CD14-positive monocyte (primary cell): Measurements from ENCODE around the gene RALGAPB. TPM values are rescaled to one million over a fixed set of nuclear protein-coding genes. Genes with fewer than 3 reads are reported as not detected.
A peak's percentile ranks its signal among the peaks of the same experiment; 100 is the strongest.

Source experiments
- DNase-seq, 3 donors: peaks; one replicate each; pipeline ENCODE4 v3.0.0-alpha.2; 2011 to 2022
- H2AFZ ChIP-seq: 2 replicates; pipeline ENCODE4 v1.6.0; 2012; ENCODE audit warnings: mild to moderate bottlenecking, low read depth, low read length, inconsistent platforms; ENCODE audit not compliant: insufficient read depth, poor library complexity, severe bottlenecking
- H3K27ac ChIP-seq, 2 donors: 1 replicate in 1 of 2; 2 replicates in 1 of 2; pipeline ENCODE4 v1.5.1; 2012 to 2013; ENCODE audit warnings: low read length in 2 of 2, control low read depth in 1 of 2, inconsistent platforms in 1 of 2, low read depth in 1 of 2, mild to moderate bottlenecking in 1 of 2
- H3K27me3 ChIP-seq, 2 donors: one replicate each; pipeline versions ENCODE4 v1.6.0 to v1.6.1; 2011 to 2013; ENCODE audit warnings: low read length in 2 of 2; ENCODE audit not compliant: control insufficient read depth in 2 of 2, insufficient read depth in 2 of 2
- H3K36me3 ChIP-seq, 2 donors: replicated peaks in 1 of 2; 1 replicate in 1 of 2; 2 replicates in 1 of 2; pipeline versions ENCODE4 v1.5.1 to v1.6.1; 2012 to 2013; ENCODE audit warnings: low read length in 2 of 2, control low read depth in 1 of 2, inconsistent platforms in 1 of 2, mild to moderate bottlenecking in 1 of 2; ENCODE audit not compliant: insufficient read depth in 2 of 2, control insufficient read depth in 1 of 2
- H3K4me1 ChIP-seq, 2 donors: 1 replicate in 1 of 2; 2 replicates in 1 of 2; pipeline versions ENCODE4 v1.5.1 to v1.6.1; 2012 to 2013; ENCODE audit warnings: low read length in 2 of 2, control low read depth in 1 of 2, inconsistent platforms in 1 of 2, mild to moderate bottlenecking in 1 of 2, moderate library complexity in 1 of 2; ENCODE audit not compliant: insufficient read depth in 2 of 2, control insufficient read depth in 1 of 2
- H3K4me2 ChIP-seq: replicated peaks from 2 replicates; pipeline ENCODE3; 2012; ENCODE audit warnings: low read length, moderate library complexity, mild to moderate bottlenecking; ENCODE audit not compliant: poor library complexity, severe bottlenecking; ENCODE audit errors: extremely low read depth
- H3K4me3 ChIP-seq, 3 experiments: fragments of 200-600 bp in 1 of 3; sonication (generic) in 1 of 3; replicated peaks in 1 of 3; 1 replicate in 2 of 3; 2 replicates in 1 of 3; pipeline ENCODE4 v1.5.1; 2011 to 2013; ENCODE audit warnings: low read length in 3 of 3, mild to moderate bottlenecking in 3 of 3, control low read depth in 2 of 3, low read depth in 2 of 3, inconsistent platforms in 1 of 3, moderate library complexity in 1 of 3
- H3K79me2 ChIP-seq: 2 replicates; pipeline ENCODE4 v1.6.0; 2012; ENCODE audit warnings: mild to moderate bottlenecking, control low read depth, inconsistent platforms, low read length, moderate library complexity; ENCODE audit not compliant: insufficient read depth
- H3K9ac ChIP-seq: 2 replicates; pipeline ENCODE4 v1.6.0; 2017; ENCODE audit warnings: low read length, mild to moderate bottlenecking; ENCODE audit not compliant: insufficient read depth, poor library complexity, severe bottlenecking
- H3K9me3 ChIP-seq, 2 donors: replicated peaks in 1 of 2; 1 replicate in 1 of 2; 2 replicates in 1 of 2; pipeline versions ENCODE4 v1.5.1 to v1.6.1; 2012 to 2013; ENCODE audit warnings: low read length in 2 of 2, control low read depth in 1 of 2; ENCODE audit not compliant: control insufficient read depth in 1 of 2, insufficient read depth in 1 of 2
- H4K20me1 ChIP-seq: 2 replicates; pipeline ENCODE4 v1.6.0; 2012; ENCODE audit warnings: mild to moderate bottlenecking, low read length, control low read depth, moderate library complexity; ENCODE audit not compliant: insufficient read depth
- H3K27ac Mint-ChIP-seq, 7 donors: one replicate each; pipeline ENCODE4 v1.8.0; 2020; ENCODE audit warnings: mild to moderate bottlenecking in 7 of 7, mixed read lengths in 7 of 7, moderate library complexity in 6 of 7, inconsistent platforms in 2 of 7
- H3K27me3 Mint-ChIP-seq, 3 donors: one replicate each; pipeline ENCODE4 v1.8.0; 2021 to 2022; ENCODE audit warnings: low read depth in 3 of 3, mild to moderate bottlenecking in 3 of 3, mixed read lengths in 3 of 3, moderate library complexity in 3 of 3, inconsistent platforms in 1 of 3
- H3K36me3 Mint-ChIP-seq, 2 donors: one replicate each; pipeline ENCODE4 v1.8.0; 2020; ENCODE audit warnings: mixed read lengths in 2 of 2, inconsistent platforms in 1 of 2, mild to moderate bottlenecking in 1 of 2
- H3K4me1 Mint-ChIP-seq: one replicate; pipeline ENCODE4 v1.8.0; 2020; ENCODE audit warnings: mild to moderate bottlenecking, mixed read lengths
- H3K4me3 Mint-ChIP-seq, 2 donors: one replicate each; pipeline ENCODE4 v1.8.0; 2020; ENCODE audit warnings: mild to moderate bottlenecking in 2 of 2, mixed read lengths in 2 of 2, moderate library complexity in 1 of 2
- H3K9me3 Mint-ChIP-seq, 7 donors: one replicate each; pipeline ENCODE4 v1.8.0; 2020 to 2022; ENCODE audit warnings: mixed read lengths in 7 of 7, mild to moderate bottlenecking in 6 of 7, moderate library complexity in 6 of 7, inconsistent platforms in 2 of 7
- WGBS: methylation state at CpG from one replicate; pipeline ENCODE4 v1.1.5; 2013; ENCODE audit warnings: missing lambda C conversion rate; ENCODE audit not compliant: insufficient coverage; 5-methylcytosine and 5-hydroxymethylcytosine counted together
- intact Hi-C, 2 donors: fragments of 100-400 bp; cut with micrococcal nuclease; formaldehyde crosslinking; loops; one replicate each; pipeline versions ENCODE4 v1.15.0 to v1.15.1; 2023
- polyA plus RNA-seq, 3 donors: library from polyadenylated mRNA; depleted of rRNA in 1 of 3; unstranded in 2 of 3; stranded (reverse) in 1 of 3; fragments of 300-500 nt in 2 of 3; fragments of >200 nt in 1 of 3; fragmentation: Illumina TruSeq in 2 of 3; gene quantifications; 1 replicate in 2 of 3; 2 replicates in 1 of 3; pipeline ENCODE4 v1.2.3, GENCODE V29; 2012 to 2021
- TF ChIP-seq, protein P1 (sequence below): fragments of 200-600 bp; IDR thresholded peaks from one replicate; pipeline ENCODE4 v1.8.0; 2022; ENCODE audit warnings: antibody characterized with exemption, mild to moderate bottlenecking

Gene RALGAPB
- polyA plus RNA-seq, 3 donors = 4.7 to 15.5 (median 6.1) TPM

DNA sequence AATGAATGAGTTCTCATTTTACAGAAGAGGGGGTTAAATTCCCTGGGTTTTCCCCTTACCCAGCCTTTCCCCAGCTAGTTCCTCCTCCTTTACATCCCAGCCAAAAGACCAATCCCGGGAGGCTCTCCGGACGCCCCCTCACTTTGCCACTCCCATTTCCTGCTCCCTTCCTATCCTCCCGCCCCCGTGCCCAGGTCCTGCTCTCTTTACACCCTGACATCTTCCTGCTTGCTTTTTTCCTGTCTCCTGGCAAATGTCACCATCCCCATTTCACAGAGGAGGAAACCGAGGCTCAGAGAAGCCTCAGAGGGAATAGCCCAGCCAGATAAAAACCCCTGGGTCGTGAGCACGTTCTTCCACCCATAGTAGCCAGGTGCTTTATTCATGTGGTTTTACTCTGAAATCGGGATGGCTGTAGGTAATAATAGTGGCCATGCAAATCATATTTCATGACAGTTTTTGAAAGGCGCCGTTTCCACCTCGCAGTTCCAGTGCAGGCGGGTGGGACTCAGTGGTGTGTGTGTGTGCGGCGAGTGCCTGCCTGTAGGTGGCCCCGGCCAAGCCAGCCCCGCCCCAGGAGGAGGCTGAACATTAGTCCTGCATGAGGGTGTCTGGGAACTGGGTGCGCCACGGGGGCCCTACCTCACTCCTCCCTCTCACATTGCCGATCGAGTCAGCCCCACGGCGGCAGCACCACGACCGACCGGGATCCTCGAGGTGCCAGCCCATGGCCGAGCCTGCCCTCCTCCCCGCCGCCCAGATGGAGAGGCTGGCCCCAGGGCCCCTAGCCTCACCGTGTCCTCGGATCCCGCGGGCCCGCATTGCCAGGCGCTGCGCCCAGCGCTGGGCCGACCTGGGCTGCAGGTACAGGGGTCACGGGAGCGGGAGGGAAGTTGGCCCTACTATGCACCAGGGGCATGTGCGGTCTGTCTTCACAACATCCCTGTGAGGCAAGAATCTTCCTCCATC is 128.9 kb downstream of the RALGAPB start, which contains the start of gene ARHGAP40:
TSS of gene ARHGAP40 (plus strand) at position 594 of the 969 bp plus-strand sequence.
- H3K4me2 ChIP-seq = no peak within 1 kb of the TSS
- peak within 1 kb of the TSS in 1 of 2 donors; percentile 49 for H3K4me3 Mint-ChIP-seq

GRCh38 chr20:38602185-38602581 is 129.5 kb downstream of the RALGAPB start:
- no peaks in the 10 kb centered on the region for H3K79me2 ChIP-seq
- H2AFZ ChIP-seq = no peak overlapping the region
- no peak for DNase-seq
- WGBS = 14% methylated on average over 2 of the region's 5 CpGs
- no peak overlapping the region for H3K27ac ChIP-seq
- intact Hi-C loops = no loop called here
- H3K4me2 ChIP-seq = no peak overlapping the region
- TF ChIP-seq, protein P1, sequence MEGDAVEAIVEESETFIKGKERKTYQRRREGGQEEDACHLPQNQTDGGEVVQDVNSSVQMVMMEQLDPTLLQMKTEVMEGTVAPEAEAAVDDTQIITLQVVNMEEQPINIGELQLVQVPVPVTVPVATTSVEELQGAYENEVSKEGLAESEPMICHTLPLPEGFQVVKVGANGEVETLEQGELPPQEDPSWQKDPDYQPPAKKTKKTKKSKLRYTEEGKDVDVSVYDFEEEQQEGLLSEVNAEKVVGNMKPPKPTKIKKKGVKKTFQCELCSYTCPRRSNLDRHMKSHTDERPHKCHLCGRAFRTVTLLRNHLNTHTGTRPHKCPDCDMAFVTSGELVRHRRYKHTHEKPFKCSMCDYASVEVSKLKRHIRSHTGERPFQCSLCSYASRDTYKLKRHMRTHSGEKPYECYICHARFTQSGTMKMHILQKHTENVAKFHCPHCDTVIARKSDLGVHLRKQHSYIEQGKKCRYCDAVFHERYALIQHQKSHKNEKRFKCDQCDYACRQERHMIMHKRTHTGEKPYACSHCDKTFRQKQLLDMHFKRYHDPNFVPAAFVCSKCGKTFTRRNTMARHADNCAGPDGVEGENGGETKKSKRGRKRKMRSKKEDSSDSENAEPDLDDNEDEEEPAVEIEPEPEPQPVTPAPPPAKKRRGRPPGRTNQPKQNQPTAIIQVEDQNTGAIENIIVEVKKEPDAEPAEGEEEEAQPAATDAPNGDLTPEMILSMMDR = no peak
- no peaks in the 10 kb centered on the region for H4K20me1 ChIP-seq
- Mint-ChIP-seq H3K4me1 (no peaks in the 10 kb centered on the region), H3K4me3 (peak overlapping the region in 1 of 2 donors; percentile 36), H3K27me3 (peaks cover 56 to 72% (median 57%) of the 10 kb centered on the region in 3 donors), H3K36me3 (no peaks in the 10 kb centered on the region), H3K9me3 (peaks cover 0 to 7% (median 0%) of the 10 kb centered on the region in 7 donors), H3K27ac (no peak overlapping the region)
- peaks cover 41 to 55% of the 10 kb centered on the region in 2 donors for H3K27me3 ChIP-seq
- no peaks in the 10 kb centered on the region for H3K4me1 ChIP-seq
- peaks cover 0 to 16% of the 10 kb centered on the region in 2 donors for H3K9me3 ChIP-seq
- H3K4me3 ChIP-seq = no peak overlapping the region
- no peaks in the 10 kb centered on the region for H3K36me3 ChIP-seq
- H3K9ac ChIP-seq = no peak overlapping the region

More for the DNA sequence above, 128.9 kb downstream of the RALGAPB start, which contains the start of gene ARHGAP40:
- Histone ChIP-seq H3K27me3 (peaks cover 36 to 50% of the 10 kb centered on the region in 2 donors), H3K9ac (no peak within 1 kb of the TSS), H3K27ac (no peak within 1 kb of the TSS), H3K36me3 (no peaks in the 10 kb centered on the region), H2AFZ (no peak within 1 kb of the TSS), H3K9me3 (peaks cover 0 to 16% of the 10 kb centered on the region in 2 donors), H3K4me1 (no peaks in the 10 kb centered on the region), H4K20me1 (no peaks in the 10 kb centered on the region), H3K4me3 (no peak within 1 kb of the TSS), H3K79me2 (no peaks in the 10 kb centered on the region)
- H3K27me3 Mint-ChIP-seq = peaks cover 57 to 75% (median 59%) of the 10 kb centered on the region in 3 donors
- peaks cover 0 to 7% (median 0%) of the 10 kb centered on the region in 7 donors for H3K9me3 Mint-ChIP-seq
- intact Hi-C loops = no loop called here
- H3K27ac Mint-ChIP-seq = no peak within 1 kb of the TSS
- no peaks in the 10 kb centered on the region for H3K36me3 Mint-ChIP-seq
- TF ChIP-seq, protein P1 = no peak
- 9% methylated on average over 34 of the region's 42 CpGs for WGBS
- DNase-seq = no peak
- H3K4me1 Mint-ChIP-seq = no peaks in the 10 kb centered on the region
